Stimulated activated CD4-positive, alpha-beta T cell treated with anti-CD3 and anti-CD28 coated beads, Interleukin-12 subunit alpha, Interleukin-12 subunit beta, amount 100 ng/mL, for 48 hours (primary cell): Measurements from ENCODE around the gene SCD5.
"Not testable (repeated sequence)": the region's sequence is repeated elsewhere in the genome, so short reads cannot be mapped to it uniquely, and the experiment has no call there.

Experiments used
- DNase-seq, 3 donors: peaks; one replicate each; pipeline ENCODE4 v3.0.0-alpha.2; 2020; ENCODE audit warnings: low read depth in 2 of 3, low spot score in 1 of 3

Gene SCD5

GRCh38 chr4:82798168-82799005, at the start of gene SCD5:
TSS of gene SCD5 (minus strand) at chr4:82798796. CDS start at chr4:82798537, 259 bp downstream.
- DNase-seq: peak in 2 of 3 donors; percentile 12 to 31

- DNase-seq: no peak
These were observed 44.0 kb upstream of the SCD5 start for GRCh38 chr4:82842593-82842992.

- no peak for DNase-seq
These were observed 41.0 kb upstream of the SCD5 start for GRCh38 chr4:82839624-82840023.

GRCh38 chr4:82833696-82834313, 35.2 kb upstream of the SCD5 start:
- no peak for DNase-seq

DNA sequence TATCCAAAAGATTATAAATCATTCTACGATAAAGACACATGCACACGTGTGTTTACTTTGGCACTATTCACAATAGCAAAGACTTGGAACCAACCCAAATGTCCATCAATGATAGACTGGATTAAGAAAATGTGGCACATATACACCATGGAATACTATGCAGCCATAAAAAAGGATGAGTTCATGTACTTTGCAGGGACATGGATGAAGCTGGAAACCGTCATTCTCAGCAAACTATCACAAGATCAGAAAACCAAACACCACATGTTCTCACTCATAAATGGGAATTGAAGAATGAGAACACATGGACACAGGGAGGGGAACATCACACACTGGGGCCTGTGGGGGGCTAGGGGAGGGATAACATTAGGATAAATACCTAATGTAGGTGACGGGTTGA, 34.5 kb upstream of the SCD5 start:
- not testable (repeated sequence) for DNase-seq

DNA sequence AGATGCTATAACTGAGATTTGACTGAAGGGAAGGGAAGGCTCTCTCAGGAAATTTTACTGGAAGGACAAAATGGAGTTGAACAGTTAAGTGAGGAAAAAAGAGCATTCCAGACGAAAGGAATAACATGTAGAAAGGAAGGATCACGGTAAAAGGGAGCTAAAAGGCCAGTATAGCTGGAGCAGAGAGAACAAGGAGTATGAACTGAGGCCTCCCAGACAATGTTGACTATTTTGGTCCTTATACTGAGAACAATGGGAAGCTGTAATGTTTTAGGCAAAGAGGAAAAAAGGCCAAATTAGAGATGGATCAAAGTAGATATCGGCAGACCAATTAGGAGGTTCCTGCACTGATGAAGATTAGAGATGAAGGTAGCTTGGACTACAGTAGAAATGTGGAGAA, 26.8 kb upstream of the SCD5 start:
- no peak for DNase-seq

DNA sequence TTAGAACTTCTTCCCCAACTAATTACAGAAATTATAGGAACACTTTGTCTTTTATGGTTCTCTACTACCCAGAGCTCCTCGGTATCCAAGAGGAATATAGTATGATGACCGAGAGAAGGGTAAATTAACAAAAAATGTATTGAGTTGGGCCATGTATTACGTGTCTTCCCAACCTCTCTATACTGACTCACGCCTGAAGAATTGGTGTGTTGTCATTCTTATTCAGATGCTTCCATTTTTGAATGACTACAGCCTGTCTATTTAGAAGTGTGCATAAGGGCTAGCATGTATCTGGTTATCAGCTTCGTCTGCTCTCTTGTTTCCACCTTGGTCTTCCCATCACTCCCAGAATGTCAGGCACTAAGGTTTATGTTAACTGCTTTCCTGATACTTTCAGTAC, 24.5 kb upstream of the SCD5 start:
- DNase-seq: no peak

DNA sequence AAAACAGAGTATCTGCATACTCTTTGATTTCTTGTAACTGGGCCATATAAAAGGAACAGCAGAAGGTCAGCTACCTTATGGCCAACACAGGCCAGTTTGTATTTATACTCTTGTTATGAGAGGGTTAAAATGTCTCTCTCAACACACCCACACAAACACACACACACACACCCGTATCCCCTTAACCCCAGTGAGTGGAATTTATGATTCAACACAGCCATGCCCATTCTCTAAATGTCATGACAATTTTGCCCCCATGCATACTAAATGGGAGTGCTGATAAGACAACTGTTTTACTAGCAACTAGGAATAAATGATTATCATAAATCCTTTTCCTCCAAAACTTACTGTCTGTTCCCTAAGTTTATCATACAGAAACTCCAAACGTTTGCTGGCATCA, 22.1 kb upstream of the SCD5 start:
- no peak for DNase-seq

DNA sequence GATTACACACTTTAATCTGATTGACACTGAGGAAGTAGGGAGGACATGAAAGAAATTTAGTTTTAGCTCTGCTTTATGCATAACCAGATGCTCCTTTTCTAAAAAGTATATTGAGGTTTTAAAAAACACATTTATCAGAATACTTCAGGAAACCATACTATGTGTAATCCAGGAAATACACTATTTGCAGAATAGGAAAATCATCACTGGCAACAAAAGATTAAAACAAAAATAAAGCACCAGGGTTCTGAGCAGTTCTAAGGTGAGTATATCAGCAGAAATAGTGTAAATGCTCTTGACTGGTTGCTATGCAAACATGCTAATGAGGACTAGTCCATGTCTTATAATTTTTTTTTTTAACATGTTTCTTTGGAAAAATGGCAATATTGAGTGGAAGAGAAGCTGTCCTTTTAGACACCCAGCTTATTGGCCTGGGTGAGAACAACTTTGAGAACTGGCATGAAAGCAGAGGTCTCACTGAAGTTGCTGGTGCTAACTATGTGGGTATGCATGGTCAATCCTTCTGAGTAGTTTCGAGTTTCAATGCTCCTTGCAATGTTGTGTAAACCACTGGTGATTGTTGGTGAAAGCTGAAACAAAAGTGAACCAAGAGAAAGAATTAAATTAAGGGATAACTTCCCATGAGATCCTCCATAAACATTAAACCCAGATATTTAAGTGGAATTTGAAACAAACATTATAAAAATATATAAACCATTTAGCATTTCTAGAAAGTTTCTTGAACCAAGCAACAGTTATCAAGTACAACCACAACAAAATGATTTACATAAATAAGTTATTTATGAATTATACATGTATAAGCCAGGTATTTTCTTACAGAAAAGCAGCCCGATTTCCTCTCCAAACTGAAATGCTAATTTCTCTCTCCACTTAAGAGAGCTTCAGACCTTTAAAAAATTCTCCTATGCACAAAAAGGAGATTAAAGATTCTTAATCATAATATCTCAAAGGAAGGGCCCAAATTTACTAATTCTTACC, 20.4 kb upstream of the SCD5 start:
- no peak for DNase-seq

DNA sequence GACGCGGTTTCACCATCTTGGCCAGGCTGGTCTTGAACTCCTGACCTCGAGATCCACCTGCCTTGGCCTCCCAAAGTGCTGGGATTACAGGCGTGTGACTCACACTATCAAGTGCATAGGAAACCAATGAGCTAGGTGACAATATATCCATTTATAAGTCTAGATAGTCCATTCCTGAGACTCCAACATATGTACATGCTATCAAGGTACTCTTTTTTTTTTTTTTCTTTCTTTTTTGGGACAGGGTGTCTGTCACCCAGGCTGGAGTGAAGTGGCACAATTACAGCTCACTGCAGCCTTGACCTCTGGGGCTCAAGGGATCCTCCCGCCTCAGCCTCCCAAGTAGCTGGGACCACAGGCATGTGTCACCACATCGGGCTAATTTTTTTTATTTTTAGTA, 18.3 kb upstream of the SCD5 start:
- not testable (repeated sequence) for DNase-seq

DNA sequence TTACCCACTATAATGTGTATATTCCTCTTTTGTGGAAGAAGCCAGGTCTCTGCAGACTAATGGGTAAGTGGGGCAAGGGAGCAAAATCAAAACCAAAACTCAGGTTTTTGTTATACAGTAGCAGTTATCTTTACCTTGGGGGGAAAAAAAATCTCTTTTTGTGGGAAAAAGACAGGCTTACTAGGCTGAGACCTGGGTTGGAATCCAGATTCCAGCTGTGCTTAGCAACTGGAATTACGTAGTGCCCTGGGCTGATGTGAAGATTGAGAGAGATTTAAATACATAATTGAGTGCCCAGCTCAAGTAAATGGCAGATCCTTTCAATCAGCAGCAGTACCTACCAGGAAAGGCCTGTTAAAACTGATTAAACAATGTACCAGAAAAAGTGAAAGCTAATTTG, 15.4 kb upstream of the SCD5 start:
- no peak for DNase-seq

DNA sequence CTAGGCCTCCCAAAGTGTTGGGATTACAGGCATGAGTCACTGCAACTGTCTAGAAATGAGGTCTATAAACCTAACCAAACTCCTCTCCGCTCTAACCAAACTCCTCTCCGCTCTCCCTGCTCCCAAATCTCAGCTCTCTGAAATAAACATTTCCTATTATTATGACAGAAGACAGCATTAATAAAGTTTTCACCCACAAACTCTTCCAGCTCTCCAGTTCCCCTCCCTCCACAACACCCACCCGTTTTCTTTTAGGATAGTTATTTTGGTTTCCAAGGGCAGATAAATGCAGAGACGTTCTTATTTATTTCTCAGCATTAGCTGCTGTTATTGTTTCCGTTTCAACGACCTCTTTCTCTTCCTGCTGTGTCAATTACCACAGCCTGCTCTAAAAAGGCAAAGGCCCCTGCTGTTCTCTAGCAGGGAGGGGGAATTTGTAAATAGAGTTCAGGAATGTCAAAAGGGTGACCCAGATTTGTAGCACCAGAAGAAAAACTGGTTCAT, 13.3 kb upstream of the SCD5 start:
- no peak for DNase-seq

DNA sequence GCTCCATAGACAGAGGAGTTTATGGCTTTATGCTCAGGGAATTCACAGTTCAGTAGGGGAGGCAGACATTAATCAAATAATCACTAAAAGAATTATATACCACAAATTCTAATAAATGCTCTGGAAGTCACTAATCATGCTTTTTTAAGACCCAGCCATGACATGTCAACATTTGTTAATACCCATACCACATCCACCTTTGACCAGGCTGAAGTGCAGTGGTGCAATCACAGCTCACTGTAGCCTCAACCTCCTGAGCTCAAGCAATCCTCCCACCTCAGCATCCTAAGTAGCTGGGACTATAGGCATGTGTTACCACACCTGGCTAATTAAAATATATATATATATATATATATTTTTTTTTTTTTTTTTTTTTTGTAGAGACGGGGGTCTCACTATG, 12.8 kb upstream of the SCD5 start:
- no peak for DNase-seq

DNA sequence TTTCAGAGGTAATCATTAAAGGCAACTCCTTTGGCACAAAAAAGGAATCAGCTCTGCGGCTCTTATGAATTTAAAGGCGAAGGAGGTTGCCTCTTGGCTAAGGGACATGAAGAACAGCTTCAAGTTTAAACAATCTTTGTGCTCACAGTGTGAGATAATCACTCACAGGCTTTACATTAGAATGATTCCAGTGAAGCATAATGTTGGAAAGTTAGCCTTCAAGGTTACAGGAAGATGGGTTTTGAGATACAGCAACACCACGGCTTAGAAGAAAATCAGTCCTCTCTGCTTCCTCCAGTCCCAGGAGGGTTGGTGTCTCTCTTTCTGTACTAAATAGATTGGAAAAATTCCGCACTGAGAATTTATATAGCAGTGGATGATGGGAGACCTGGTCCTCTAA, 11.6 kb upstream of the SCD5 start:
- no peak for DNase-seq

DNA sequence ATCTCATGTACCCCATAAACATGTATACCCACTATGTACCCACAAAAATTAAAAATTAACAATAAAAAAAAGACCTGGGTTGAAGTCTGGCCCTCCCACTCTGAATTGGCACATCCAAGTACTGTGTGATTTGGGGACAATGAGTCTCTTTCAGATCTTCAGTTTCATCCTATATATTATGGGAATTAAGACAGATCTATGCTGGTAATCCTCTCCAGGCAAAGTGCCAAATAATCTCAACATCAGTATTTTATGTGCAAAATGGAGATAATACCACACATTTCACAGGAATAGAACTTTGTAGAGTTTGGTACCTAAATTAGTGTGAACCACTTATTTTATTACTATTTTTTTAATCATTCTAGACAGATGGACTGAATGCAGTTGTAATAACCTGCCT, 11.0 kb upstream of the SCD5 start:
- DNase-seq: no peak

GRCh38 chr4:82803746-82804145, 5.2 kb upstream of the SCD5 start:
- no peak for DNase-seq

- no peak for DNase-seq
These were observed 4.3 kb upstream of the SCD5 start for GRCh38 chr4:82802911-82803310.

- DNase-seq: no peak
These were observed 3.4 kb upstream of the SCD5 start for GRCh38 chr4:82801910-82802521.

DNA sequence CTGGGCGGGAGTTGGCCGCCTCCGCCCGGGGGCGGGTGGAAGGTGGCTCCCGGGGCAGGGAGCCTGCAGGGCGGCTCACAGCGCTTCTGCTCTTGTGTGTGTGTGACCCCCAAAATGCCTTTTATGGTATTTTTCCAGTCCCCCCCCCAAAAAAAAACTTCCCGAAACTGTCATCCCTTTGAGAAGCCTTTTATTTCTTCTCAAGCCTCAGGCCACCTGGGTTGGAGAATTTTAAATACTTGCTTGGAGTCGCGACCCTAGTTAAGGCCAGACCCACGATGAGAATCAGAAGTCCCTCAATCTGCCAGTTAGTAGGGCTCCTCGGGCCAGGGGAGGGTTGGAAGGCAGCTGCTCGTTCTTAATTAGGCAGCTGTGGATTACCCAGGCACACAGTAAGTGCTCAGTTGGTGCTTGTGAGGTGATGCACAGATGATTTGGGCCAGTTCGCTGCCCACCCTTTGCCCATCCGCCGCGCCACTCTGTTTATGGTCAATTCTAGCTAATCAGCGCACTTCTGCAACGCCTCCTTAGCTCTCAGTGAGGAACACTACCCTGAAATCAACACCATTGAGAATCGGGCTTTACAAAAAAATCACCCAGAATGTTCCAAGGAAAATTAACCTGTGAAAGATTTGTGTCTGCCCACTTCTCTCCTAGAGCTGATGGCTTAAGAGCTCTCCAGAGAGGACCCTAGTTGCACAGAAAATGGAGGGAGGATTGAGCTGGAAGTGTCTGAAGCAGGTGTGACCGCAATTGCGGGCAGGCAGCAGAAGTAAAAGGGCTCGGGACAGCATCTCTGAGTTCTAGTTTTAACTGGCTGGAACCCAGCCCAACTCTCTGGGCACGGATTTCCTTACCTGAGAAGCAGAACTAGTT, 648 bp upstream of the SCD5 start:
- no peak for DNase-seq
